GM18907 (cell line): ENCODE results near the gene TBX19.
A peak's percentile ranks its signal among the peaks of the same experiment; 100 is the strongest.

Source experiments
- ATAC-seq: cut with Tn5 transposase; IDR thresholded peaks from one replicate; pipeline ENCODE4 v1.9.1; 2021; ENCODE audit warnings: mild to moderate bottlenecking, moderate library complexity; ENCODE audit not compliant: unreplicated experiment

The TBX19 gene

GRCh38 chr1:168319691-168320090 is 39.0 kb downstream of the TBX19 start:
- no peak for ATAC-seq

- ATAC-seq = no peak
Measured at GRCh38 chr1:168320149-168320548, 39.5 kb downstream of the TBX19 start.

GRCh38 chr1:168320800-168321450 is 40.2 kb downstream of the TBX19 start:
- no peak for ATAC-seq

- no peak for ATAC-seq
Measured at GRCh38 chr1:168321945-168322344, 41.3 kb downstream of the TBX19 start.

GRCh38 chr1:168324745-168325425 is 44.2 kb downstream of the TBX19 start:
- ATAC-seq = no peak

GRCh38 chr1:168328731-168329364 is 48.2 kb downstream of the TBX19 start:
- no peak for ATAC-seq

- no peak for ATAC-seq
Measured at GRCh38 chr1:168330285-168330684, 49.6 kb downstream of the TBX19 start.

- ATAC-seq = no peak
Measured at GRCh38 chr1:168331569-168331968, 50.9 kb downstream of the TBX19 start.

- ATAC-seq = no peak
Measured at GRCh38 chr1:168333562-168334276, 53.0 kb downstream of the TBX19 start.

GRCh38 chr1:168335500-168335899 is 54.8 kb downstream of the TBX19 start:
- ATAC-seq = no peak

GRCh38 chr1:168338589-168339503 is 58.2 kb downstream of the TBX19 start:
- no peak for ATAC-seq

GRCh38 chr1:168340781-168341482 is 60.3 kb downstream of the TBX19 start:
- ATAC-seq = no peak

- no peak for ATAC-seq
Measured at GRCh38 chr1:168341483-168341975, 60.9 kb downstream of the TBX19 start.

- ATAC-seq = peak; percentile 88
Measured at GRCh38 chr1:168342572-168343280, 62.0 kb downstream of the TBX19 start.

GRCh38 chr1:168343566-168343965 is 62.9 kb downstream of the TBX19 start:
- no peak for ATAC-seq

GRCh38 chr1:168344517-168344916 is 63.8 kb downstream of the TBX19 start:
- no peak for ATAC-seq

- ATAC-seq = no peak
Measured at GRCh38 chr1:168345939-168346338, 65.3 kb downstream of the TBX19 start.

- ATAC-seq = no peak
Measured at GRCh38 chr1:168347630-168348029, 67.0 kb downstream of the TBX19 start.

GRCh38 chr1:168348146-168348709 is 67.6 kb downstream of the TBX19 start:
- ATAC-seq = no peak
